ENCODE results near the gene WNT5B.
"Not testable (repeated sequence)": the region's sequence is repeated elsewhere in the genome, so short reads cannot be mapped to it uniquely, and the experiment has no call there.

Gene WNT5B

GRCh38 chr12:1691123-1692007, 62.3 kb downstream of the WNT5B start:
- peak overlapping the region; percentile 86 for H3K27ac Mint-ChIP-seq
- peaks cover 19% of the 10 kb centered on the region for H3K36me3 Mint-ChIP-seq (ENCODE audit: low read depth)
- H3K4me3 Mint-ChIP-seq, result peak overlapping the region; percentile 98
- peaks cover 37% of the 10 kb centered on the region for H3K4me1 Mint-ChIP-seq (ENCODE audit: low read depth)
- peaks cover 7% of the 10 kb centered on the region for H3K27me3 Mint-ChIP-seq (ENCODE audit: low read depth)
- no peaks in the 10 kb centered on the region for H3K9me3 Mint-ChIP-seq
- no peak for DNase-seq (ENCODE audit: low spot score)

GRCh38 chr12:1692226-1692625, 63.2 kb downstream of the WNT5B start:
- H3K36me3 Mint-ChIP-seq (ENCODE audit: low read depth), result peaks cover 21% of the 10 kb centered on the region
- no peak for DNase-seq (ENCODE audit: low spot score)
- H3K9me3 Mint-ChIP-seq, result no peaks in the 10 kb centered on the region
- peaks cover 3% of the 10 kb centered on the region for H3K27me3 Mint-ChIP-seq (ENCODE audit: low read depth)
- H3K4me1 Mint-ChIP-seq (ENCODE audit: low read depth), result peaks cover 44% of the 10 kb centered on the region
- peak overlapping the region; percentile 86 for H3K27ac Mint-ChIP-seq
- H3K4me3 Mint-ChIP-seq, result peak overlapping the region; percentile 98

DNA sequence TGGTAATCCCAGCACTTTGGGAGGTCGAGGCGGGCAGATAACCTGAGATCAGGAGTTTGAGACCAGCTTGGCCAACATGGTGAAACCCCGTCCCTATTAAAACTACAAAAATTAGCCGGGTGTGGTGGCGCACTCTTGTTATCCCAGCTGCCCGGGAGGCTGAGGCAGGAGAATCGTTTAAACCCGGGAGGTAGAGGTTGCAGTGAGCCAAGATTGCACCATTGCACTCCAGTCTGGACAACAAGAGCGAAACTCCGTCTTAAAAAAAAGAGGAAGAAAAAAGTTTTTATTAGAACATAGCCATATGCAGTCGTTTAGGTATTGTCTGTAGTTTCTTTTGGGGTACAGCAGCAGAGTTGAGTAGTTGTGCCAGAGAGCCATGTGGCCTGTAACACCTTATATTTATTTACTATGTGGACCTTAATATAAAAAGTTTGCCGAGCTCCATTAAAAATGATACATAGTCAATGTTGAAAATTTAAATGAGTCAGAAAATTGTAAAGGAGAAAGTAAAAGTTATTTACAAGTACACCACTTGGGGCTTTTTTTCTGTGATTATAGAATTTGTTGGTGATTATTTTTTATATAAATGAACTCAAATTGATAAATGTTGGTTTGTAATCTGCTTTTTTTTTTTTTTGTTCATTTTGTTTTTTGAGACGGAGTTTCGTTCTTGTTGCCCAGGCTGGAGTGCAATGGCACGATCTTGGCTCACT, 64.0 kb downstream of the WNT5B start:
- H3K4me1 Mint-ChIP-seq (ENCODE audit: low read depth), result peaks cover 51% of the 10 kb centered on the region
- no peaks in the 10 kb centered on the region for H3K27me3 Mint-ChIP-seq (ENCODE audit: low read depth)
- H3K27ac Mint-ChIP-seq, result no peak overlapping the region
- peaks cover 23% of the 10 kb centered on the region for H3K36me3 Mint-ChIP-seq (ENCODE audit: low read depth)
- H3K9me3 Mint-ChIP-seq, result no peaks in the 10 kb centered on the region
- no peak for DNase-seq (ENCODE audit: low spot score)
- peak overlapping the region; percentile 30 for H3K4me3 Mint-ChIP-seq

GRCh38 chr12:1695097-1695496, 66.1 kb downstream of the WNT5B start:
- not testable (repeated sequence) for H3K27me3 Mint-ChIP-seq (ENCODE audit: low read depth); H3K9me3 Mint-ChIP-seq; DNase-seq (ENCODE audit: low spot score); H3K4me3 Mint-ChIP-seq; H3K27ac Mint-ChIP-seq
- Mint-ChIP-seq H3K36me3 (ENCODE audit: low read depth) (peaks cover 29% of the 10 kb centered on the region), H3K4me1 (ENCODE audit: low read depth) (peaks cover 53% of the 10 kb centered on the region)

DNA sequence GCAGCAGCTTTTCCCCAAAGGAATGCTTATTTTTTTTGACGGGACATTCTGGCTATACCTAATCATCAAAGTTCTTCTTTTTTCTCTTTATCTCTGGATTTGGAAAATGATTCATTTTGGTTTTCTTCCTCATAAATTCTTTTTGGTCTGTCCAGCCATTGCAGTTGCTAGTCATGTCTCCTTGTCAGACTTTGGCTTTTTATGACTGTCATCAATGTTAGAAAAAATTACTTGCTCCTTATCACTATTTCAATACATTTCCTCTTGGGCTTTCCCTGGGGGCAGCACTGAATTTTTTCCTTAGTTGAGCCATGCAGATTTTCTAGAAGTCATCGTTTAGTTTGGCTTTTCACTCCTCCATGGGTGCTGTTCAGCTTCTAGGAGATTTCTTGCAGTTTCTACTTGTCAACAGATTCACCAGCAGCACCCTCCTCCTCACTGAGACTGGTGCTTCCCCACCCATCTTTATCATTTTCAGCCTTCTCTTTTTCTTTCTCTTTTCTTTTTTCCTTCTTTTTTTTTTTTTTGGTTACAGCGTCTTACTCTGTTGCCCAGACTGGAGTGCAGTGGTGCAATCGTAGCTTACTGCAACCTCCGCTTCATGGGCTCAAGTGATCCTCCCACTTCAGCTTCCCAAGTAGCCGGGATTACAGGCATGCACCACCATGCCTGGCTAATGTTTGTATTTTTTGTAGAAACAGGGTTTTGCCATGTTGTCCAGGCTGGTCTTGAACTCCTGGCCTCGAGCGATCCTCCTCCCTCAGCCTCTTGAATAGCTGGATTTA, 67.0 kb downstream of the WNT5B start:
- no peak overlapping the region for H3K27ac Mint-ChIP-seq
- peaks cover 48% of the 10 kb centered on the region for H3K4me1 Mint-ChIP-seq (ENCODE audit: low read depth)
- no peak overlapping the region for H3K4me3 Mint-ChIP-seq

DNA sequence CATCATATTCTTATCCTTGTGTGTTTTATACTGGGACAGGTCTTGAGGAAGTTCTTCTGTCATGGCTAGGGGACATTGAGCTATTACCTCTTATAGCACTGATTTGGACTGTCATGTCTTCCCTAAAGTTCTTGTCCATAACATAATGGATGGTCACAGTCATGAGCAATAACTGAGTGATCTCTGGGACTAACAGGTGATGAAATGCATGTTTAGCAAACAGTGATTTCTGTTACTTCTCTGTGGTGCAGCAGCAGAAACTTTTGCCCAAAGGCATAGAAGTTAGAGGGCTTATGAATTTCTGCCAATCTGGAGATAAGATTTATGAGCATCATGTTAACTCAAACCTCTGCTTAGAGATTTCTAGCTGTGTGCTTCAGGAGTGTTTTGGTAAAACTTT, 67.8 kb downstream of the WNT5B start:
- Mint-ChIP-seq H3K4me3 (no peak overlapping the region), H3K27ac (no peak overlapping the region), H3K4me1 (ENCODE audit: low read depth) (peaks cover 44% of the 10 kb centered on the region), H3K9me3 (no peaks in the 10 kb centered on the region), H3K27me3 (ENCODE audit: low read depth) (no peaks in the 10 kb centered on the region), H3K36me3 (ENCODE audit: low read depth) (peaks cover 33% of the 10 kb centered on the region)
- no peak for DNase-seq (ENCODE audit: low spot score)

More for the DNA sequence above, 67.0 kb downstream of the WNT5B start:
- Mint-ChIP-seq H3K27me3 (ENCODE audit: low read depth) (no peaks in the 10 kb centered on the region), H3K36me3 (ENCODE audit: low read depth) (peaks cover 33% of the 10 kb centered on the region), H3K9me3 (no peaks in the 10 kb centered on the region)
- no peak for DNase-seq (ENCODE audit: low spot score)

All from T-helper 2 cell treated with Interferon-gamma antibody and Interleukin-4, amounts not matched to agents 5 μg/mL and 100 μg/mL, for 36 hours (primary cell).